HEK293T (cell line): ENCODE measurements around the gene RABL2B.
"Not testable (repeated sequence)": the region's sequence is repeated elsewhere in the genome, so short reads cannot be mapped to it uniquely, and the experiment has no call there.

Experiments
- ARNT ChIP-seq: fragments of 450-650 bp; IDR thresholded peaks from 2 replicates; pipeline ENCODE4 v1.6.1; 2017; ENCODE audit warnings: mild to moderate bottlenecking
- BHLHE40 ChIP-seq: fragments of 450-650 bp; IDR thresholded peaks from 2 replicates; pipeline ENCODE4 v1.6.1; 2016; ENCODE audit warnings: mild to moderate bottlenecking, moderate library complexity, borderline replicate concordance
- ELF4 ChIP-seq: fragments of 450-650 bp; IDR thresholded peaks from 2 replicates; pipeline ENCODE4 v1.6.1; 2017; ENCODE audit warnings: antibody characterized with exemption
- FOXK2 ChIP-seq: fragments of 450-650 bp; IDR thresholded peaks from 2 replicates; pipeline ENCODE4 v1.6.1; 2016; ENCODE audit warnings: mild to moderate bottlenecking
- FOXM1 ChIP-seq: fragments of 450-650 bp; IDR thresholded peaks from 2 replicates; pipeline ENCODE4 v1.6.1; 2017; ENCODE audit warnings: mild to moderate bottlenecking, borderline replicate concordance
- HDGF ChIP-seq: fragments of 450-650 bp; IDR thresholded peaks from 2 replicates; pipeline ENCODE4 v1.6.1; 2017; ENCODE audit warnings: antibody characterized with exemption, borderline replicate concordance
- LEF1 ChIP-seq: fragments of 450-650 bp; IDR thresholded peaks from 2 replicates; pipeline ENCODE4 v1.6.1; 2017; ENCODE audit warnings: mild to moderate bottlenecking, borderline replicate concordance
- SP1 ChIP-seq: fragments of 450-650 bp; IDR thresholded peaks from 2 replicates; pipeline ENCODE4 v1.6.1; 2017
- SUZ12 ChIP-seq: fragments of 450-650 bp; IDR thresholded peaks from 2 replicates; pipeline ENCODE4 v1.6.1; 2016; ENCODE audit warnings: mild to moderate bottlenecking
- TARDBP ChIP-seq: fragments of 450-650 bp; IDR thresholded peaks from 2 replicates; pipeline ENCODE4 v1.6.1; 2016
- TF ChIP-seq, protein P1 (sequence below): fragments of 450-650 bp; IDR thresholded peaks from 2 replicates; pipeline ENCODE4 v1.6.1; 2016

DNA sequence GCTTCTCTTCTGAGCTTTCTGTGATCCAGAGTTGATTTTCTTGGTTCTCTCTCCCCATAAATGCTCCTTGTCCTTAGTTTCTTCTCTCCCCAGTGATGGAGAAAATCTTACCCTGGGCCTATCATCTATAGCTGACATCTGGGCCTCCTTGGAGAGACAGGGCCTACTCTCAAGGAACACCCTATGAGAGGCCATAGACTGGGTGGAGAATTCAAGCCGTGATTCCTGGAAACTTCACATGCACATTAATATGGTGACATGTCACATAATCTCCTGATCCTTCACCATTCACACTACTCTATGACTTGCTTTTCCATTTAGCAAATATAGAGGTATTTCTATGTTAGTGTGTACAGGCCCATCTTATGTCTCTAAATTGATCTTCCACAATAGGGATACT lies 35.9 kb downstream of the RABL2B start:
- TF ChIP-seq BHLHE40, SUZ12, FOXK2, LEF1, ELF4, SP1, HDGF, FOXM1, ARNT, TARDBP: not testable (repeated sequence)
- TF ChIP-seq, protein P1, sequence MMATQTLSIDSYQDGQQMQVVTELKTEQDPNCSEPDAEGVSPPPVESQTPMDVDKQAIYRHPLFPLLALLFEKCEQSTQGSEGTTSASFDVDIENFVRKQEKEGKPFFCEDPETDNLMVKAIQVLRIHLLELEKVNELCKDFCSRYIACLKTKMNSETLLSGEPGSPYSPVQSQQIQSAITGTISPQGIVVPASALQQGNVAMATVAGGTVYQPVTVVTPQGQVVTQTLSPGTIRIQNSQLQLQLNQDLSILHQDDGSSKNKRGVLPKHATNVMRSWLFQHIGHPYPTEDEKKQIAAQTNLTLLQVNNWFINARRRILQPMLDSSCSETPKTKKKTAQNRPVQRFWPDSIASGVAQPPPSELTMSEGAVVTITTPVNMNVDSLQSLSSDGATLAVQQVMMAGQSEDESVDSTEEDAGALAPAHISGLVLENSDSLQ, result not testable (repeated sequence)
